Muscle layer of colon (tissue), 2 donors: ENCODE measurements around the gene DAW1.
"Not testable (repeated sequence)": the region's sequence is repeated elsewhere in the genome, so short reads cannot be mapped to it uniquely, and the experiment has no call there.

Experiments
- H3K27ac ChIP-seq: one replicate; pipeline ENCODE4 v1.7.0; 2013; ENCODE audit warnings: low read depth, mild to moderate bottlenecking, low read length, moderate library complexity
- H3K27me3 ChIP-seq, 2 donors: one replicate each; pipeline ENCODE4 v1.7.0; 2013; ENCODE audit warnings: low read length in 2 of 2, mild to moderate bottlenecking in 2 of 2; ENCODE audit not compliant: insufficient read depth in 2 of 2, control insufficient read depth in 1 of 2
- H3K36me3 ChIP-seq: one replicate; pipeline ENCODE4 v1.7.0; 2013; ENCODE audit warnings: mild to moderate bottlenecking, low read length; ENCODE audit not compliant: insufficient read depth
- H3K4me1 ChIP-seq: one replicate; pipeline ENCODE4 v1.7.0; 2013; ENCODE audit warnings: mild to moderate bottlenecking, low read length; ENCODE audit not compliant: insufficient read depth
- H3K4me3 ChIP-seq, 2 donors: one replicate each; pipeline ENCODE4 v1.7.0; 2013; ENCODE audit warnings: low read length in 2 of 2, low read depth in 1 of 2, mild to moderate bottlenecking in 1 of 2, moderate library complexity in 1 of 2
- H3K9ac ChIP-seq: one replicate; pipeline ENCODE4 v1.7.0; 2013; ENCODE audit warnings: low read length
- H3K9me3 ChIP-seq: one replicate; pipeline ENCODE4 v1.7.0; 2013; ENCODE audit warnings: mild to moderate bottlenecking, low read length
- donor health status: abdominal sarcoma.
- donor health status: Adenocarcinoma of cecum.

The DAW1 gene

GRCh38 chr2:227839339-227840129, 31.9 kb upstream of the DAW1 start:
- not testable (repeated sequence) for H3K27ac ChIP-seq, H3K9me3 ChIP-seq

GRCh38 chr2:227846831-227847230, 24.6 kb upstream of the DAW1 start:
- no peaks in the 10 kb centered on the region for H3K9me3 ChIP-seq
- no peaks in the 10 kb centered on the region for H3K4me1 ChIP-seq

More at GRCh38 chr2:227839339-227840129, 31.9 kb upstream of the DAW1 start:
- H3K4me1 ChIP-seq, H3K9ac ChIP-seq, H3K36me3 ChIP-seq, H3K27me3 ChIP-seq, H3K4me3 ChIP-seq: not testable (repeated sequence)

GRCh38 chr2:227848146-227848545, 23.3 kb upstream of the DAW1 start:
- H3K27ac ChIP-seq = no peak overlapping the region
- H3K4me3 ChIP-seq = no peak overlapping the region
- H3K9ac ChIP-seq = no peak overlapping the region
- H3K27me3 ChIP-seq = no peaks in the 10 kb centered on the region
- no peaks in the 10 kb centered on the region for H3K4me1 ChIP-seq
- H3K36me3 ChIP-seq = no peaks in the 10 kb centered on the region
- H3K9me3 ChIP-seq = no peaks in the 10 kb centered on the region

More at GRCh38 chr2:227846831-227847230, 24.6 kb upstream of the DAW1 start:
- Histone ChIP-seq H3K9ac (no peak overlapping the region), H3K36me3 (no peaks in the 10 kb centered on the region), H3K27ac (no peak overlapping the region), H3K4me3 (no peak overlapping the region), H3K27me3 (no peaks in the 10 kb centered on the region)

DNA sequence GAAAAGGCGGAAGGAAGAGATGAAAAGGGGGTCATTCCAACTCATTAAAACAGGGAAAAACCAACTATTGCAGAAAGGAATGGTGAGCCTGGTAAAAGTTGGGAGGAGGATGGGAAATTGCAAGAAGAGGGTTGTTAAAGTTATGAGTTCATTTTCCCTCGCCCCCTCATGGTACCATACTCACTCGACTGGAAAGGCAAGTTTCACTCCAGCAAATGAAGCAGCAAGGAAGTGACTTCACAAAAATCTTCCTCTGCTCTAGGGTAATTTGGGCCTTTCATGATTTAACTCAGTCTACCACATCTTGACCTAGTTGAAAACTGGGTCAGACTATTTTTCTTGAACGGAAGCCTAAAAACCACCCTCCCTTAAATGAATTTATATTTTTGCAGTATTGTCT, 22.8 kb upstream of the DAW1 start:
- H3K9ac ChIP-seq = no peak overlapping the region
- H3K4me3 ChIP-seq = no peak overlapping the region
- no peaks in the 10 kb centered on the region for H3K27me3 ChIP-seq
- no peak overlapping the region for H3K27ac ChIP-seq
- no peaks in the 10 kb centered on the region for H3K4me1 ChIP-seq
- H3K36me3 ChIP-seq = no peaks in the 10 kb centered on the region
- no peaks in the 10 kb centered on the region for H3K9me3 ChIP-seq

- no peaks in the 10 kb centered on the region for H3K36me3 ChIP-seq
- H3K4me3 ChIP-seq = no peak overlapping the region
- no peaks in the 10 kb centered on the region for H3K4me1 ChIP-seq
- no peak overlapping the region for H3K9ac ChIP-seq
- no peaks in the 10 kb centered on the region for H3K27me3 ChIP-seq
- no peak overlapping the region for H3K27ac ChIP-seq
- H3K9me3 ChIP-seq = no peaks in the 10 kb centered on the region
Observed at GRCh38 chr2:227849906-227850305, 21.5 kb upstream of the DAW1 start.

DNA sequence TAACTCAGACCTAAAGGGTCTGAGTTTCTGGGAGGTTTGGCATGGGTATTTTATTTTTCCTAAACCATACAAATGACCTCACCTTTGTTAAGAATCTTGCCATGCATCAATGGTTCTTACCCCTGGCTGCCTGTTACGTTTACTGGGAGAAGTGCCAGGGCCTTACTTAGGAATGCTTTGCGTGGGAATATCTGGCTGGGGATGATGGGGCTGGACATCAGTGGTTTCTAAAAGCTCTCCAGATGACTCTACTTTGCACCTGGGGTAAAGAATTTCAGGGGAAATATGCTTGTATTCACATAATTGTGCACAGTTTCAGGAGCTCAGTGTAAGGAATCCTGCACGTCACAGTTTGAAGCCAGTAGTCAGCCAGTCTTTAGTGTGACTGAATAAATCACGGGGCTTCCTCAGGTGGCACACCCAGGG, 18.2 kb upstream of the DAW1 start:
- H3K27ac ChIP-seq = no peak overlapping the region

GRCh38 chr2:227853765-227854271, 17.6 kb upstream of the DAW1 start:
- H3K27me3 ChIP-seq = no peaks in the 10 kb centered on the region
- no peak overlapping the region for H3K27ac ChIP-seq
- H3K4me3 ChIP-seq = no peak overlapping the region
- H3K4me1 ChIP-seq = no peaks in the 10 kb centered on the region
- no peak overlapping the region for H3K9ac ChIP-seq
- no peaks in the 10 kb centered on the region for H3K9me3 ChIP-seq
- H3K36me3 ChIP-seq = no peaks in the 10 kb centered on the region

More for the DNA sequence above, 18.2 kb upstream of the DAW1 start:
- Histone ChIP-seq H3K36me3 (no peaks in the 10 kb centered on the region), H3K4me3 (no peak overlapping the region), H3K9ac (no peak overlapping the region), H3K27me3 (no peaks in the 10 kb centered on the region), H3K4me1 (no peaks in the 10 kb centered on the region), H3K9me3 (no peaks in the 10 kb centered on the region)

- no peaks in the 10 kb centered on the region for H3K27me3 ChIP-seq
- no peak overlapping the region for H3K9ac ChIP-seq
- H3K4me3 ChIP-seq = no peak overlapping the region
- H3K27ac ChIP-seq = no peak overlapping the region
- no peaks in the 10 kb centered on the region for H3K4me1 ChIP-seq
- no peaks in the 10 kb centered on the region for H3K9me3 ChIP-seq
- no peaks in the 10 kb centered on the region for H3K36me3 ChIP-seq
Observed at GRCh38 chr2:227855440-227855839, 16.0 kb upstream of the DAW1 start.

- no peak overlapping the region for H3K27ac ChIP-seq
- H3K36me3 ChIP-seq = no peaks in the 10 kb centered on the region
- H3K9me3 ChIP-seq = no peaks in the 10 kb centered on the region
- no peaks in the 10 kb centered on the region for H3K4me1 ChIP-seq
- H3K4me3 ChIP-seq = no peak overlapping the region
- H3K27me3 ChIP-seq = no peaks in the 10 kb centered on the region
- no peak overlapping the region for H3K9ac ChIP-seq
Observed at GRCh38 chr2:227856697-227857096, 14.7 kb upstream of the DAW1 start.

DNA sequence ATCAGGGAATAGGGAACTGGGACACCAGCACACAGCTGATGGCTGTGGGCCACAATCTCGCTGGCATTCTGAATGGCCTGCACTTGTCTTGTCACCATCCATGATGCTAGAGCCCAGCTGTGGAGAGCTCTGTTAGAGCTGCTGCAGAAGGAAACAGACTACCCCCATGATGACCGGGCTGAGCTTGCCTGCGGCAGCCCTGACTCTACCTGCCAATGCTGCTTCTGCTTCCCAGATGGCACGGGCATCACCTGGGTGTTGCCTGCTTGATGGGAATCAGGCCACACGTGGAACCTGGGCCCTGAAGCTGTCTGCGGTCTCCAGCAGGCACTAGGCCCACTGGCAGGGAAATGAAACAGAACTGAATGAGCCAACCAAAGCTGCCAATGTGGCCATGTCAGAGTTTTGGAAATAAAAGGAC, 11.2 kb upstream of the DAW1 start:
- no peak overlapping the region for H3K4me3 ChIP-seq
- no peaks in the 10 kb centered on the region for H3K36me3 ChIP-seq
- no peaks in the 10 kb centered on the region for H3K27me3 ChIP-seq
- no peaks in the 10 kb centered on the region for H3K9me3 ChIP-seq
- no peak overlapping the region for H3K27ac ChIP-seq
- H3K4me1 ChIP-seq = no peaks in the 10 kb centered on the region
- no peak overlapping the region for H3K9ac ChIP-seq

DNA sequence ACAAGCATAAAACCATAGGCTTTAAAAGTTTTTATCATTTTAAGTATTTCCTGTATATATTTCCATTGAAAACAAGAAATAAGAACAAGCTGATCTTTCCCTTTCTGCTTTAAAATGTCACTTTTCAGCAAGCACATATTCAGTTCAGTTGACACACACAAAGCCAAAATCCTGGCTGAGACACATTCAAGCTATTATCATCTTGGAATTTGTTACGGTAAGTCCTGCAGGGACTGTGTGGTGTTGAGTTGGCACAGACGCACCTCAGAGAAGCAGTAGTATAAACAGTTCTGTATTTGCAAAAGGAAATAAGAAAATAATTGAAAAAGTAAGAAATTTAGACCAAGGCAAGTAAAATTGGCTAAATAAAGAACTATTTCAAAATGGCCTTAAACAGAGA, 10.4 kb upstream of the DAW1 start:
- H3K9ac ChIP-seq = no peak overlapping the region
- no peaks in the 10 kb centered on the region for H3K27me3 ChIP-seq
- H3K4me1 ChIP-seq = no peaks in the 10 kb centered on the region
- H3K4me3 ChIP-seq = no peak overlapping the region
- no peaks in the 10 kb centered on the region for H3K9me3 ChIP-seq
- H3K36me3 ChIP-seq = no peaks in the 10 kb centered on the region
- no peak overlapping the region for H3K27ac ChIP-seq

DNA sequence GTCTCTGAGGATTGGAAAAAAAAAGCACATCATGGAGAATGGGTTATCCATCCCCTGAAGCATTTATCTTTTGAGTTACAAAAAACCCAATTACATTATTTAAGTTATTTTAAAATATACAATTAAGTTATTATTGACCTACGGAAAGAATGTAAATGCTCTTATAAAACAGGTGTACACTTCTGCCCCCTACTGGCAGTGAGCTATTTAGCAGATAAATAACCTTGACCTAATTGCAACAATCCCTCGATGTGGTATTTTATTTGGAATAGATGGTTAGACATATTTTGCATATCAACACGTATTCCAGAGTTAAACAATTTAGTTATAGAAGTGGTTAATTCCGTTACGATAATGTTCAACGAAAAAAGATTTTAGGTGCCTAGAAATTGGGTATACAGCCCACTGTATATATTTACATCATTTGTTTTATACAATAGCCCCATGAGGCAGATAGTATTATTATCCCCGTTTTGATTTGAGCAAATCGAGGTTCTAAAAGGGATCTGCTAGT, 9.1 kb upstream of the DAW1 start:
- Histone ChIP-seq H3K4me1 (no peaks in the 10 kb centered on the region), H3K9me3 (no peaks in the 10 kb centered on the region), H3K27me3 (no peaks in the 10 kb centered on the region), H3K27ac (no peak overlapping the region), H3K36me3 (no peaks in the 10 kb centered on the region), H3K9ac (no peak overlapping the region), H3K4me3 (no peak overlapping the region)
